ENCODE results near the gene MPV17.
"Not testable (repeated sequence)": the region's sequence is repeated elsewhere in the genome, so short reads cannot be mapped to it uniquely, and the experiment has no call there.

Gene MPV17

DNA sequence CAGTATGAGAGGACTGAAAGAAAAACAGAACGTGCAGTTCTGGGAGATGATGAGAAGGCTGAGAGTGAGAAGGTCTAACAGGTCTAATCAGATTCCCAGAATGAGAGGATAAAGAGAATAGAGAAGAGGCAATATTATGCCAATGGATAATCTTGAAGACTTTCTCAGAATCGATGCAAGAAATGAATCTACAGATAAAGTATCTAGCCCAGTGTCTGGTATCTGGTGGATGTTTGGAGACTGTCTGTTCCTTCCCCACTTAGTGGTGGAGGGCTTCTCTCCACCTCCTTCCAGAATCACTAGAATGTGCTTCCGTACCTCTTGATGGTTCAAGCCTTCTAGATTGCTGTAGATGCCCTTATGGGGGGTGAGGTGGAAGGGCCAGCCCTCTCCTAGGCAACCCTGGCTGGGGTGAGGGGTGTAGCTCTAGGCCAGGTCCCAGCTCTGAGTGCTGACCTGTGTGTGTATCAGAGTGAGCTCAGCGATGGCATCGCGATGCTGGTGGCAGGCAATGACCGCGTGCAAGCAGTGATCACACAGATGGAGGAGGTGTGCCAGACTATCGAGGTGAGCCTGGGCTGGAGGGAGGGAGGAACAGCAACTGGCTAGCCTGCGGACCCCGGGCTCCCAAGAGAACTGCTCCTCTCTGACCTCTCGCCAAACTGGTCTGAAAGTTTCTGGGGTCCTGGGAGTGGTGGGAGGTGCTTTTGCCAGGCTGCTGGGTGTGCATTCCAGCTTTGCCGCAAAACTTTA is 18.2 kb downstream of the MPV17 start:
- Histone ChIP-seq H3F3A (ENCODE audit: insufficient read depth, low read length) (no peaks in the 10 kb centered on the region), H3K27me3 (ENCODE audit: insufficient read depth, low read length) (no peaks in the 10 kb centered on the region), H4K20me1 (ENCODE audit: insufficient read depth, low read length) (no peaks in the 10 kb centered on the region), H3K9ac (ENCODE audit: low read length) (no peak overlapping the region), H3K4me1 (ENCODE audit: insufficient read depth, low read length, severe bottlenecking) (peaks cover 8% of the 10 kb centered on the region), H3K4me2 (ENCODE audit: low read length) (no peak overlapping the region), H3K27ac (ENCODE audit: low read depth, low read length, poor library complexity, severe bottlenecking) (no peak overlapping the region), H3K36me3 (ENCODE audit: insufficient read depth, low read length) (peaks cover 9% of the 10 kb centered on the region), H3K4me3 (ENCODE audit: low read depth, low read length, poor library complexity, severe bottlenecking) (no peak overlapping the region), H3K9me2 (ENCODE audit: low read depth, low read length) (no peaks in the 10 kb centered on the region), H3K9me3 (ENCODE audit: low read length) (no peaks in the 10 kb centered on the region), H2AFZ (ENCODE audit: low read length) (no peak overlapping the region), H3K79me2 (ENCODE audit: insufficient read depth, low read length) (no peaks in the 10 kb centered on the region)
- TF ChIP-seq EZH2 (IDR thresholded peaks at IDR 0.05; ENCODE audit: borderline replicate concordance, low read length) (no peak), CTCF (IDR thresholded peaks at IDR 0.05; ENCODE audit: low read length) (no peak)

DNA sequence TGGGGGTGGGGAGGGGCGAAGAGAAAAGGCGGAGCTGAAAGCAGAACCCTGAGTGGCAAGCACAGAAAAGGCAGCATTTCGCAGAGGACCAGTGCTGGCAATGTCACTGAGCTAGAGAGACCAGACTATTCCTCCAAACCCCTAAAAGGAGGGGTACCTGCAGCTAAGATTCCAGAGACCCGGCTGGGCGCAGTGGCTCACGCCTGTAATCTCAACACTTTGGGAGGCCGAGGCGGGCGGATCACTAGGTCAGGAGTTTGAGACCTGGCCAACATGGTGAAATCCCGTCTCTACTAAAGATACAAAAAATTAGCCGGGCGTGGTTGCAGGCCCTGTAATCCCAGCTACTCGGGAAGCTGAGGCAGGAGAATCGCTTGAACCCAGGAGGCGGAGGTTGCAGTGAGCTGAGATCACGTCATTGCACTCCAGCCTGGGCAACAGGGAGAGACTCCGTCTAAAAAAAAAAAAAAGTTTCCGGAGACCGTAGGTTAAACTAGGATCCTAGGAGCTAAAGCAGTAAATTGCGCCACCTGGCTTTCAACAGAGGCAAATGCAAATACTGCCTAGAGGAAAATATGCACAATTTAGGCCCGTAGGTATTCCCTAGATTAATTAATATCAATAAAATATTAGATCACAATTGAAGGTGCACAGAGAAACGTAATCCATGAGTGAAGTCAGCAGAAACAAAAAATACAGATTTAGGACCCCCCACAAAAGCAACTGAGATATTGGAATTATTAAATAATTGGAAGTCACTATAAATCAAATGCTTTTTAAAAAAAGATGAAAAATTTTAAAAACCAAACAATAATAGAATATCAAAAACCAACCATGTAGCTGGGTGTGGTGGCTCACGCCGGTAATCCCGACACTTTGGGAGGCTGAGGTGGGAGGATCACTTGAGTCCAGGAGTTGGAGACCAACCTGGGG is 19.5 kb downstream of the MPV17 start:
- TF ChIP-seq CTCF (IDR thresholded peaks at IDR 0.05; ENCODE audit: low read length) (peak; percentile 80), EZH2 (IDR thresholded peaks at IDR 0.05; ENCODE audit: borderline replicate concordance, low read length) (no peak)
- H3K9ac ChIP-seq (ENCODE audit: low read length): peak overlapping the region; percentile 60
- H3K4me1 ChIP-seq (ENCODE audit: insufficient read depth, low read length, severe bottlenecking): peaks cover 8% of the 10 kb centered on the region
- H3K9me3 ChIP-seq (ENCODE audit: low read length): no peaks in the 10 kb centered on the region
- H3F3A ChIP-seq (ENCODE audit: insufficient read depth, low read length): no peaks in the 10 kb centered on the region
- peak overlapping the region; percentile 59 for H3K4me3 ChIP-seq (ENCODE audit: low read depth, low read length, poor library complexity, severe bottlenecking)
- H4K20me1 ChIP-seq (ENCODE audit: insufficient read depth, low read length): no peaks in the 10 kb centered on the region
- H3K36me3 ChIP-seq (ENCODE audit: insufficient read depth, low read length): peaks cover 2% of the 10 kb centered on the region; the same call in 1 of the 2 replicates
- no peaks in the 10 kb centered on the region for H3K27me3 ChIP-seq (ENCODE audit: insufficient read depth, low read length)
- H3K4me2 ChIP-seq (ENCODE audit: low read length): peak overlapping the region; percentile 84
- H2AFZ ChIP-seq (ENCODE audit: low read length): peak overlapping the region; percentile 88; the same call in 1 of the 2 replicates
- no peaks in the 10 kb centered on the region for H3K79me2 ChIP-seq (ENCODE audit: insufficient read depth, low read length)
- peak overlapping the region; percentile 5 for H3K27ac ChIP-seq (ENCODE audit: low read depth, low read length, poor library complexity, severe bottlenecking)
- no peaks in the 10 kb centered on the region for H3K9me2 ChIP-seq (ENCODE audit: low read depth, low read length)

DNA sequence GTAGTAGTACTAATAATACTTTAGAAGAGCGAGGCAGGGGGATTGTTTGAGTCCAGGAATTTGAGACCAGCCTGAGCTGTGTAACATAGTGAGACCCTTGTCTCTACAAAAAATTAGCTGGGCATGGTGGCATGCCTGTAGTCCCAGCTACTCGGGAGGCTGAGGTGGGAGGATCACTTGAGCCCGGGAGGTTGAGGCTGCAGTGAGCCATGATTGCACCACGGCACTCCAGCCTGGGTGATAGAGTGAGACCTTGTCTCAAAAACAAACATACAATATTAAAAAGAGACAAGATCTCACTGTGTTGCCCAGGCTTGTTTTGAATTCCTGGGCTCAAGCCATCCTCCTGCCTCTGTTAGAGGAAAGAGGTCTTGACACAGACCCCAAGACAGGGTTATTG is 22.3 kb downstream of the MPV17 start:
- not testable (repeated sequence) for H3K9ac ChIP-seq (ENCODE audit: low read length); H3K27ac ChIP-seq (ENCODE audit: low read depth, low read length, poor library complexity, severe bottlenecking); H3K4me3 ChIP-seq (ENCODE audit: low read depth, low read length, poor library complexity, severe bottlenecking); H3K79me2 ChIP-seq (ENCODE audit: insufficient read depth, low read length); H3K9me2 ChIP-seq (ENCODE audit: low read depth, low read length); H3K9me3 ChIP-seq (ENCODE audit: low read length); H3K36me3 ChIP-seq (ENCODE audit: insufficient read depth, low read length); H3F3A ChIP-seq (ENCODE audit: insufficient read depth, low read length); H2AFZ ChIP-seq (ENCODE audit: low read length); H4K20me1 ChIP-seq (ENCODE audit: insufficient read depth, low read length); H3K4me2 ChIP-seq (ENCODE audit: low read length); H3K4me1 ChIP-seq (ENCODE audit: insufficient read depth, low read length, severe bottlenecking); H3K27me3 ChIP-seq (ENCODE audit: insufficient read depth, low read length)
